Measurements from ENCODE around the gene ZC3H12A.

DNA sequence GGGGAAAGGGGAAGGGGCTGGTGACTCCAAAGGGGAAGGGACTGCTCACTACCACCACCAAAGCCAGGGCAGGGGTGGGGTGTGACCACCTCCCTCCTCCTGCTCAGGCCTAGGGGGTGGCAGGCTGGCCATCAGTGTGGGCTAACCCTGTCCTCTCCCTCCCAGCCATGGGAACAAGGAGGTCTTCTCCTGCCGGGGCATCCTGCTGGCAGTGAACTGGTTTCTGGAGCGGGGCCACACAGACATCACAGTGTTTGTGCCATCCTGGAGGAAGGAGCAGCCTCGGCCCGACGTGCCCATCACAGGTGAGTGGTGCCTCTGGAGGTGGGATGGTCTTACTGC is 5.7 kb downstream of the ZC3H12A start:
- TF ChIP-seq OSR1 (CRISPR knock-in tag; IDR thresholded peaks at IDR 0.05) (no peak), ZNF8 (CRISPR knock-in tag; IDR thresholded peaks at IDR 0.05) (no peak), RARB (CRISPR knock-in tag; IDR thresholded peaks at IDR 0.05) (no peak), ZNF70 (CRISPR knock-in tag; IDR thresholded peaks at IDR 0.05) (no peak), ARNTL (CRISPR knock-in tag; IDR thresholded peaks at IDR 0.05; ENCODE audit: borderline replicate concordance, low read depth) (no peak), ZFP3 (CRISPR knock-in tag; IDR thresholded peaks at IDR 0.05) (no peak), PPARA (CRISPR knock-in tag; IDR thresholded peaks at IDR 0.05; ENCODE audit: borderline replicate concordance) (no peak), BACH2 (CRISPR knock-in tag; IDR thresholded peaks at IDR 0.05; ENCODE audit: borderline replicate concordance) (no peak), ZC3H10 (CRISPR knock-in tag; IDR thresholded peaks at IDR 0.05) (no peak), ZNF565 (CRISPR knock-in tag; conservative IDR thresholded peaks at IDR 0.05; ENCODE audit: low read depth) (no peak), CSDC2 (CRISPR knock-in tag; IDR thresholded peaks at IDR 0.05) (no peak), ESRRG (CRISPR knock-in tag; IDR thresholded peaks at IDR 0.05) (no peak)
- TF ChIP-seq, protein P1, sequence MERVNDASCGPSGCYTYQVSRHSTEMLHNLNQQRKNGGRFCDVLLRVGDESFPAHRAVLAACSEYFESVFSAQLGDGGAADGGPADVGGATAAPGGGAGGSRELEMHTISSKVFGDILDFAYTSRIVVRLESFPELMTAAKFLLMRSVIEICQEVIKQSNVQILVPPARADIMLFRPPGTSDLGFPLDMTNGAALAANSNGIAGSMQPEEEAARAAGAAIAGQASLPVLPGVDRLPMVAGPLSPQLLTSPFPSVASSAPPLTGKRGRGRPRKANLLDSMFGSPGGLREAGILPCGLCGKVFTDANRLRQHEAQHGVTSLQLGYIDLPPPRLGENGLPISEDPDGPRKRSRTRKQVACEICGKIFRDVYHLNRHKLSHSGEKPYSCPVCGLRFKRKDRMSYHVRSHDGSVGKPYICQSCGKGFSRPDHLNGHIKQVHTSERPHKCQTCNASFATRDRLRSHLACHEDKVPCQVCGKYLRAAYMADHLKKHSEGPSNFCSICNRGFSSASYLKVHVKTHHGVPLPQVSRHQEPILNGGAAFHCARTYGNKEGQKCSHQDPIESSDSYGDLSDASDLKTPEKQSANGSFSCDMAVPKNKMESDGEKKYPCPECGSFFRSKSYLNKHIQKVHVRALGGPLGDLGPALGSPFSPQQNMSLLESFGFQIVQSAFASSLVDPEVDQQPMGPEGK (CRISPR knock-in tag; IDR thresholded peaks at IDR 0.05; ENCODE audit: borderline replicate concordance), result no peak
- TF ChIP-seq, protein P2, sequence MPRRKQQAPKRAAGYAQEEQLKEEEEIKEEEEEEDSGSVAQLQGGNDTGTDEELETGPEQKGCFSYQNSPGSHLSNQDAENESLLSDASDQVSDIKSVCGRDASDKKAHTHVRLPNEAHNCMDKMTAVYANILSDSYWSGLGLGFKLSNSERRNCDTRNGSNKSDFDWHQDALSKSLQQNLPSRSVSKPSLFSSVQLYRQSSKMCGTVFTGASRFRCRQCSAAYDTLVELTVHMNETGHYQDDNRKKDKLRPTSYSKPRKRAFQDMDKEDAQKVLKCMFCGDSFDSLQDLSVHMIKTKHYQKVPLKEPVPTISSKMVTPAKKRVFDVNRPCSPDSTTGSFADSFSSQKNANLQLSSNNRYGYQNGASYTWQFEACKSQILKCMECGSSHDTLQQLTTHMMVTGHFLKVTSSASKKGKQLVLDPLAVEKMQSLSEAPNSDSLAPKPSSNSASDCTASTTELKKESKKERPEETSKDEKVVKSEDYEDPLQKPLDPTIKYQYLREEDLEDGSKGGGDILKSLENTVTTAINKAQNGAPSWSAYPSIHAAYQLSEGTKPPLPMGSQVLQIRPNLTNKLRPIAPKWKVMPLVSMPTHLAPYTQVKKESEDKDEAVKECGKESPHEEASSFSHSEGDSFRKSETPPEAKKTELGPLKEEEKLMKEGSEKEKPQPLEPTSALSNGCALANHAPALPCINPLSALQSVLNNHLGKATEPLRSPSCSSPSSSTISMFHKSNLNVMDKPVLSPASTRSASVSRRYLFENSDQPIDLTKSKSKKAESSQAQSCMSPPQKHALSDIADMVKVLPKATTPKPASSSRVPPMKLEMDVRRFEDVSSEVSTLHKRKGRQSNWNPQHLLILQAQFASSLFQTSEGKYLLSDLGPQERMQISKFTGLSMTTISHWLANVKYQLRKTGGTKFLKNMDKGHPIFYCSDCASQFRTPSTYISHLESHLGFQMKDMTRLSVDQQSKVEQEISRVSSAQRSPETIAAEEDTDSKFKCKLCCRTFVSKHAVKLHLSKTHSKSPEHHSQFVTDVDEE (CRISPR knock-in tag; IDR thresholded peaks at IDR 0.05), result no peak
